Central memory CD8-positive, alpha-beta T cell (primary cell): ENCODE results near the gene STOML2.

ENCODE experiments used
- ATAC-seq: fragments of 150-1000 bp; cut with Tn5 transposase; replicated peaks from 2 replicates; pipeline ENCODE4 v1.10.0; 2022; ENCODE audit warnings: mild to moderate bottlenecking, moderate FRiP score, moderate number of reproducible peaks; ENCODE audit not compliant: poor library complexity, severe bottlenecking; ENCODE audit errors: extremely low read depth
- DNase-seq, 2 donors: peaks; one replicate each; pipeline ENCODE4 v3.0.0; 2021; ENCODE audit warnings: low spot score in 2 of 2
- H3K27ac Mint-ChIP-seq: one replicate; pipeline ENCODE4 v1.8.0; 2022; ENCODE audit warnings: low read depth, mild to moderate bottlenecking, moderate library complexity, mixed read lengths
- H3K27me3 Mint-ChIP-seq: one replicate; pipeline ENCODE4 v1.8.0; 2022; ENCODE audit warnings: mixed read lengths
- H3K36me3 Mint-ChIP-seq: one replicate; pipeline ENCODE4 v1.8.0; 2022; ENCODE audit warnings: mild to moderate bottlenecking, moderate library complexity, mixed read lengths; ENCODE audit not compliant: insufficient read depth
- H3K4me1 Mint-ChIP-seq: one replicate; pipeline ENCODE4 v1.8.0; 2022; ENCODE audit warnings: mixed read lengths
- H3K4me3 Mint-ChIP-seq: one replicate; pipeline ENCODE4 v1.8.0; 2022; ENCODE audit warnings: mild to moderate bottlenecking, moderate library complexity, mixed read lengths
- H3K9me3 Mint-ChIP-seq: one replicate; pipeline ENCODE4 v1.8.0; 2022; ENCODE audit warnings: mixed read lengths

The STOML2 gene

GRCh38 chr9:35056571-35057270 is 46.2 kb downstream of the STOML2 start:
- Mint-ChIP-seq H3K27me3 (no peaks in the 10 kb centered on the region), H3K36me3 (peaks cover 77% of the 10 kb centered on the region), H3K4me3 (peak overlapping the region; percentile 31), H3K9me3 (no peaks in the 10 kb centered on the region), H3K4me1 (peaks cover 12% of the 10 kb centered on the region), H3K27ac (no peak overlapping the region)
- DNase-seq (no peak), ATAC-seq (no peak)

GRCh38 chr9:35054871-35055644 is 47.9 kb downstream of the STOML2 start:
- Mint-ChIP-seq H3K27ac (no peak overlapping the region), H3K27me3 (no peaks in the 10 kb centered on the region), H3K4me1 (peaks cover 13% of the 10 kb centered on the region), H3K36me3 (peaks cover 69% of the 10 kb centered on the region), H3K9me3 (no peaks in the 10 kb centered on the region), H3K4me3 (no peak overlapping the region)
- DNase-seq, result no peak
- no peak for ATAC-seq

GRCh38 chr9:35054185-35054835 is 48.6 kb downstream of the STOML2 start:
- ATAC-seq (no peak), DNase-seq (no peak)
- Mint-ChIP-seq H3K36me3 (peaks cover 64% of the 10 kb centered on the region), H3K27me3 (no peaks in the 10 kb centered on the region), H3K27ac (no peak overlapping the region), H3K4me1 (peaks cover 13% of the 10 kb centered on the region), H3K9me3 (no peaks in the 10 kb centered on the region), H3K4me3 (no peak overlapping the region)

GRCh38 chr9:35051069-35051967 is 51.6 kb downstream of the STOML2 start:
- Mint-ChIP-seq H3K9me3 (no peaks in the 10 kb centered on the region), H3K4me3 (no peak overlapping the region), H3K27me3 (no peaks in the 10 kb centered on the region), H3K36me3 (peaks cover 48% of the 10 kb centered on the region), H3K27ac (no peak overlapping the region), H3K4me1 (peaks cover 6% of the 10 kb centered on the region)
- ATAC-seq (no peak), DNase-seq (peak in 1 of 2 donors; percentile 22)
